GM12873 (cell line): ENCODE results near the gene ZMYND12.

Experiments
- TF ChIP-seq, protein P1 (sequence below): IDR thresholded peaks from 2 replicates; pipeline ENCODE4 v1.5.1; 2012; ENCODE audit warnings: low read depth, mild to moderate bottlenecking, moderate library complexity, low read length, control low read depth; ENCODE audit not compliant: insufficient read depth; ENCODE audit errors: missing control alignments

Gene ZMYND12

DNA sequence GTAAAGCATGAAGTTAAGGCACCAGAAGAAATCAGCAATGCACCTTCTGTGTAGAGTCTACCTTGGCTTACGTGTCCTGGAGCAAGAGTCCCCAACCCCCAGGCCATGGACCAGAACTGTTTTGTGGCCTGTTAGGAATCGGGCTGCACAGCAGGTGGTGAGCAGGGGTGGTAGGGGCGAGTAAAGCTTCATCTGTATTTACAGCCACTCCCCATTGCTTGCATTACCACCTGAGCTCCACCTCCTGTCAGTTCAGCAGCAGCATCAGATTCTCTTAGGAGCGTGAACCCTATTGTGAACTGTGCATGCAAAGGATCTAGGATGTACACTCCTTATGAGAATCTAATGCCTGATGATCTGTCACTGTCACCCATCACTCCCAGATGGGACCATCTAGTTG lies 21.5 kb downstream of the ZMYND12 start:
- TF ChIP-seq, protein P1, sequence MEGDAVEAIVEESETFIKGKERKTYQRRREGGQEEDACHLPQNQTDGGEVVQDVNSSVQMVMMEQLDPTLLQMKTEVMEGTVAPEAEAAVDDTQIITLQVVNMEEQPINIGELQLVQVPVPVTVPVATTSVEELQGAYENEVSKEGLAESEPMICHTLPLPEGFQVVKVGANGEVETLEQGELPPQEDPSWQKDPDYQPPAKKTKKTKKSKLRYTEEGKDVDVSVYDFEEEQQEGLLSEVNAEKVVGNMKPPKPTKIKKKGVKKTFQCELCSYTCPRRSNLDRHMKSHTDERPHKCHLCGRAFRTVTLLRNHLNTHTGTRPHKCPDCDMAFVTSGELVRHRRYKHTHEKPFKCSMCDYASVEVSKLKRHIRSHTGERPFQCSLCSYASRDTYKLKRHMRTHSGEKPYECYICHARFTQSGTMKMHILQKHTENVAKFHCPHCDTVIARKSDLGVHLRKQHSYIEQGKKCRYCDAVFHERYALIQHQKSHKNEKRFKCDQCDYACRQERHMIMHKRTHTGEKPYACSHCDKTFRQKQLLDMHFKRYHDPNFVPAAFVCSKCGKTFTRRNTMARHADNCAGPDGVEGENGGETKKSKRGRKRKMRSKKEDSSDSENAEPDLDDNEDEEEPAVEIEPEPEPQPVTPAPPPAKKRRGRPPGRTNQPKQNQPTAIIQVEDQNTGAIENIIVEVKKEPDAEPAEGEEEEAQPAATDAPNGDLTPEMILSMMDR: no peak

DNA sequence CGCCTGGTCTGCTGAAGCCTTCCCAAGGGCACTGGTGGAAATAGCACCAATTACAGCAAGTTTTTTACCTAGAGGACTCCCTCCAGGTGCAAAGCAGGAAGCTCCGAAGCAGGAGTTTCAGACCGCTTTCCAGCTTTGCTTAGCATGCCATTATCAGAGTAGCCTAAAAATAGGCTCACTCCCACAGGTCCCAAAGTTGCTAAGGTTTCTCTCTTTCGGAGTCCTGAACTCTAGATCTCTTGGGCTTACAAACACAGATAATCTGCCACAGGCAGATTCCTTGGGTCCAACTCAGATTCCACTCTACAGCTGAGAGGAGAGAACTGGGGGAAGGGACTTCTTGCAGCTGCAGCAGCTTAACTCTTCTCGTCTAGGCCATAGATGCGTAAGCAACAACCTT lies 22.5 kb downstream of the ZMYND12 start:
- TF ChIP-seq, protein P1: no peak

DNA sequence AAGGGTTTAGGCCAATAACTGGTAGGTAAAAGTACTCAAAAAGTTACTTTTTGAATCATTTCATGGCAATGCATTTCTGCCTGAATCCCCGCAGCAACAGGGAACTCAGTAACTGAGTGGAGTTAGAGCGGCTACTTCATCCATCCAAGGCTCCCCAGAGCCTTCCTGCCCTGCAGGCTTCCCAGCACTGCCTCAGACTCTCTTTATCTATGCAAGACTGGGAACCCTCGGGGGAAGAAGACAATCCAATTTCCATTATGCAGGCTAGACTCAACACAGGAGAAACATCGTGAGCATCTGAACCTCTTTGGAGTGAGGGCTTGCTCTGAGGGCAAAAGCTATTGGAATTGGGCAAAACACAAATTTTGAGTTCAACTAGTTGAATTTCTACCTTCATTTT lies 23.1 kb downstream of the ZMYND12 start:
- TF ChIP-seq, protein P1: no peak

DNA sequence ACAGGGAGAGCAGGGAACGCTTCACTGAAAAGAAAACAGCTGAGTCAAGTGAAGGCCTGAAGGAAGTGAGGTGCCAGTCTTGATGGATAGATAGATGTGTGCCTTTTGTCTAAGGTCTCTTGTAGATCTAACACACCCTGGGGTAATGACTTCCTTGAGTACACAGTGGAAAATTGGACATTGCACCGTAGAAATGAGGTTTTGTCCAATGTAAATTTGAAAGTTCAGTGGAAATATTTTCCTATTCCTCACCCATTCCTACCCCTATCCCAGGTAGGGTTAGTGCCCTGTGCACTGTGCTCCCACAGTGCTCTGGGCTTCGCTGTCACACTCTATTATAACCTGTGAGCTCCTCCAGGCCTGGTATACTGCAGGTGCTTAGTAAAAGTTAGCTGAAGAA lies 24.3 kb downstream of the ZMYND12 start:
- TF ChIP-seq, protein P1: no peak

DNA sequence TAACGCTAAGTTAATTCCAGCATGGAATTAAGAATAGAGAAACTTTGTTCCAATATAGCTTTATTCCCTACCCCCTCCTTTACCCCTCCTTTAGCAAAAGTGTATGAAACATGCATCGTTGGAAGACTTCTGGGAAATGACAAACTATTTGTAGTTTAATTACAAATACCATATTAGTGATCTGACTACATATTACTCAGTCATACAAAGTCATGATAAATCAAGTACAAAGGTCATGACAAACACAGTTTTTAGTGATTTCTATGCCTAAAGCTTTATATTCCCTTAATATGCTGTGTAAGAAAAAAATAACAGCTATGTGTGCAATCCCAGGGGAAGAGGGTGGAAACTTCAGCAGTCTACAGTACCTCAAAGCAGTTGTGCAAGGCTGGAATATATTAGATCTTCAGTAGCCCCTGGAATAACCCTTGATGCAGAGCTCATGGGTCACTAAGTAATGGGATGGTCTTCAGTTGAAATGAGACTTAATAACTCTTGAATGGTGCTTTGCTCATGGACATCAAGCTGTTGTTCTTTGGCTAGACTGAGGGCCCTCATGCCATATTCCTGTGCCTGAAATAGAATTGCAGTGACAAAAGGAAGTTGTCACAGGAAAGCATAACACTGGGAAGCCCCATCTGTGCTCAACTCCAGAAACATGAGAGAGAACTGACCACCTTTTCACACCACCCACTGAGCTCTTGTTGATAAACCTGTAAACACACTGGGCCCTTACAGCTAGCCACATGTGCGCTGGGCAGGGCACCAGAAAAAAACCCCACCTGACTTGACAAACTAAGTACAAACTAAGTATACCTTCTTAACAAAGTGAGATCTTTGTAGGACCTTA lies 25.3 kb downstream of the ZMYND12 start:
- TF ChIP-seq, protein P1: no peak

DNA sequence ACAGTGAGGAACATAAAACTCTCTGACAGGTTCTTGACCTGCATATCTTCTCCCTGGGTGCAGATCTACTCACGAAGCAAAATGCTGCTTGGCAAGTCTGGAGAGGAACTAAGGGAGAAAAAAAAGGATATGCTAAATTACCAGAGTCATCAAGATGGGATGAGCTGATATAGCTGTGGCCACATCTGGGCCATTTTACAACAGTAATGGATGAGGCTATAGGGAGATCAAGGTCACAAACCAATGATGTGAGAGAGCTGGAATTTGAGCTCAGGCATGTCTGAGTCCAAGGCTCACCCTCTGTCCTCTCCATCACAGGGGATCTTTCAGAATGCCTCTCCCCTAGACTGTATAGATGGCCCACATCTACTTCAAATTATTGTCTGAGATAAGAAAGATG lies 26.2 kb downstream of the ZMYND12 start:
- TF ChIP-seq, protein P1: no peak

DNA sequence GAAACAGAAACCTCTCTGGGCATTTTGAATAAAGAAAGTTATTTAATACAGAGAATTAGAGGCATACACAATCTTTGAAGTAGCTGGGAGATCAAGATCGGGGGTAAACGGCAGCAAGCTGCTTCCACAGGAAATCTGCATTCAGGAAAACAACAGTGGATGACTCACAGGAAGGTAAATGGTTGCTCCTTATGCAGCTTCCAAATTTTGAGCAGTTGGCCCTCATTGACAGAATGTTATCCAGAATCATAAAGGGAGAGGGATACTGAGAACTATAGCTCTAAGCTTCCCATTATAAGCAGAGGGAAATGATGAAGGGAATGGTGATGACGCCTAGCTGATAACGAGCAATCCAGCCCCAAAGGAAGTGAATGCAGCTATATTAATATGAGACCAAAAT lies 28.6 kb downstream of the ZMYND12 start:
- TF ChIP-seq, protein P1: no peak

DNA sequence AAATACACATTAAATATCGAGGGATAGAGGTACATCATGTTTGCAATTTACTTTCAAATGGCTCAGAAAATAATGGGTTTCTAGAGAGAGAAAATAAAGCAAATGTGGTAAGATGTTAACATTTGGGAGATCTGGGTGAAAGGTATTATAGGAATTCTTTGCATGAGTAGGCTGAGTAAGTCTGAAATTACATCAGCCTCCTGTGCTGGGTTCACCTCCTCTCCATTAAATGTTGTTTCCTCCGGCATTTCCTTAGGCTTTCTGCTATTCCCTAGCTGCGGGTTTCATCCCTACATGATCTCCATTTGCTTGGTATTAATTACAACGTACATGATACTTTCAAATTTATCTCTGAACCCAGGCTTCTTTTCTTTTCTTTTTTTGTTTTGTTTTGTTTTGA lies 31.6 kb downstream of the ZMYND12 start:
- TF ChIP-seq, protein P1: no peak
